Transverse colon (tissue), 4 donors: ENCODE results near the gene VSIG1. TPM values are rescaled to one million over a fixed set of nuclear protein-coding genes. Genes with fewer than 3 reads are reported as not detected.

Source experiments
- DNase-seq: peaks from one replicate; pipeline ENCODE4 v3.0.0-alpha.2; 2019
- H3K27ac ChIP-seq, 4 donors: fragments of 200-600 bp; sonication (generic); 2 replicates each; pipeline ENCODE4 v1.5.1; 2016 to 2018; ENCODE audit warnings: inconsistent platforms in 4 of 4
- H3K27me3 ChIP-seq: fragments of 200-600 bp; sonication (generic); 2 replicates; pipeline ENCODE4 v1.5.1; 2017; ENCODE audit warnings: inconsistent platforms
- H3K36me3 ChIP-seq, 4 donors: fragments of 200-600 bp; sonication (generic); 2 replicates each; pipeline ENCODE4 v1.5.1; 2017 to 2019; ENCODE audit warnings: inconsistent platforms in 4 of 4
- H3K4me1 ChIP-seq, 4 donors: fragments of 200-600 bp; sonication (generic); 2 replicates each; pipeline ENCODE4 v1.5.1; 2017 to 2020; ENCODE audit warnings: inconsistent platforms in 4 of 4
- H3K4me3 ChIP-seq, 4 donors: fragments of 200-600 bp; sonication (generic); 1 replicate in 1 of 4; 2 replicates in 3 of 4; pipeline versions ENCODE4 v1.5.1 to v1.6.1; 2017 to 2019; ENCODE audit warnings: inconsistent platforms in 4 of 4
- H3K9me3 ChIP-seq, 2 donors: fragments of 200-600 bp; sonication (generic); 2 replicates each; pipeline ENCODE4 v1.5.1; 2017 to 2019; ENCODE audit warnings: inconsistent platforms in 2 of 2
- CTCF ChIP-seq, 5 experiments: fragments of 200-600 bp in 3 of 5; fragments of 450-650 bp in 2 of 5; sonication (generic) in 3 of 5; IDR thresholded peaks; 1 replicate in 2 of 5; 2 replicates in 3 of 5; pipeline ENCODE4 v1.5.1; 2016 to 2017; ENCODE audit warnings: antibody characterized with exemption in 5 of 5, inconsistent platforms in 3 of 5, mild to moderate bottlenecking in 2 of 5, moderate library complexity in 1 of 5
- EP300 ChIP-seq: sonication (generic); formaldehyde crosslinking; IDR thresholded peaks from one replicate; pipeline ENCODE4 v1.6.1; 2017; ENCODE audit warnings: antibody characterized with exemption, low read depth
- POLR2A ChIP-seq: fragments of 450-650 bp; IDR thresholded peaks from one replicate; pipeline ENCODE4 v1.6.1; 2016; ENCODE audit warnings: antibody characterized with exemption, mild to moderate bottlenecking, moderate library complexity
- POLR2AphosphoS5 ChIP-seq, 3 donors: sonication (generic); formaldehyde crosslinking; IDR thresholded peaks; one replicate each; pipeline ENCODE4 v1.6.1; 2016; ENCODE audit warnings: antibody characterized with exemption in 3 of 3
- WGBS, 2 donors: methylation state at CpG; one replicate each; pipeline ENCODE4 v1.1.5; 2018; ENCODE audit warnings: low coverage in 1 of 2; 5-methylcytosine and 5-hydroxymethylcytosine counted together
- in situ Hi-C, 4 donors: fragments of 200-750 bp; cut with MboI; loops; one replicate each; pipeline versions ENCODE4 v1.15.0 to v1.15.1; 2017; ENCODE audit warnings: low sequenced_read_pairs in 3 of 4, low pct_ligation_motif_present in 1 of 4, low pct_unique_long_range_greater_than_20kb in 1 of 4
- intact Hi-C: fragments of 100-400 bp; cut with DNase I; formaldehyde crosslinking; loops from one replicate; pipeline ENCODE4 v1.15.1; 2023; ENCODE audit warnings: low total_unique reads
- total RNA-seq, 4 donors: library from RNA; depleted of rRNA; stranded (reverse); fragments of >200 nt; gene quantifications; one replicate each; pipeline ENCODE4 v1.1.0, GENCODE V29; 2016

Gene VSIG1
- total RNA-seq, 4 donors from 2014 or later, result 0.37 to 0.68 TPM; not detected in 2

- Histone ChIP-seq H3K9me3 (no peaks in the 10 kb centered on the region), H3K36me3 (no peaks in the 10 kb centered on the region), H3K27me3 (no peaks in the 10 kb centered on the region), H3K4me3 (no peak overlapping the region), H3K4me1 (no peaks in the 10 kb centered on the region), H3K27ac (no peak overlapping the region)
- in situ Hi-C loops, result no loop called here
- DNase-seq, result no peak
- WGBS, 2 donors, result 67 to 100% methylated on average over 1 of the region's 1 CpG
- intact Hi-C loops, result no loop called here
- no peak for TF ChIP-seq CTCF (IDR thresholded peaks at IDR 0.05)
- TF ChIP-seq POLR2A, result no peak
- TF ChIP-seq EP300, result no peak
- no peak for TF ChIP-seq POLR2AphosphoS5 (IDR thresholded peaks at IDR 0.05)
These were observed 14.9 kb downstream of the VSIG1 start for GRCh38 chrX:108059801-108060200.

GRCh38 chrX:108064001-108064400, 19.1 kb downstream of the VSIG1 start:
- intact Hi-C loops, result no loop called here
- TF ChIP-seq EP300 (no peak), CTCF (IDR thresholded peaks at IDR 0.05) (no peak), POLR2A (no peak), POLR2AphosphoS5 (IDR thresholded peaks at IDR 0.05) (no peak)
- WGBS, 2 donors, result 67% methylated on average over 1 of the region's 1 CpG; no CpG with 5 or more reads in 1 of the 2 donors

GRCh38 chrX:108064613-108065012, 19.7 kb downstream of the VSIG1 start:
- no peaks in the 10 kb centered on the region for H3K27me3 ChIP-seq
- no peak overlapping the region for H3K4me3 ChIP-seq
- DNase-seq, result no peak
- TF ChIP-seq POLR2A, result no peak
- TF ChIP-seq POLR2AphosphoS5 (IDR thresholded peaks at IDR 0.05), result no peak
- TF ChIP-seq CTCF (IDR thresholded peaks at IDR 0.05), result no peak
- no peak for TF ChIP-seq EP300
- no peaks in the 10 kb centered on the region for H3K36me3 ChIP-seq
- in situ Hi-C loops (no loop called here), intact Hi-C loops (no loop called here)
- WGBS, 2 donors, result 63% methylated on average over 2 of the region's 2 CpGs; no CpG with 5 or more reads in 1 of the 2 donors
- no peaks in the 10 kb centered on the region for H3K4me1 ChIP-seq
- H3K27ac ChIP-seq, result no peak overlapping the region
- no peaks in the 10 kb centered on the region for H3K9me3 ChIP-seq

More at GRCh38 chrX:108064001-108064400, 19.1 kb downstream of the VSIG1 start:
- no peak for DNase-seq
- H3K27me3 ChIP-seq, result no peaks in the 10 kb centered on the region
- no peaks in the 10 kb centered on the region for H3K4me1 ChIP-seq
- in situ Hi-C loops, result no loop called here
- no peak overlapping the region for H3K4me3 ChIP-seq
- H3K27ac ChIP-seq, result no peak overlapping the region
- no peaks in the 10 kb centered on the region for H3K36me3 ChIP-seq
- H3K9me3 ChIP-seq, result no peaks in the 10 kb centered on the region

GRCh38 chrX:108068121-108068520, 23.3 kb downstream of the VSIG1 start:
- intact Hi-C loops (no loop called here), in situ Hi-C loops (no loop called here)
- Histone ChIP-seq H3K4me1 (no peaks in the 10 kb centered on the region), H3K9me3 (no peaks in the 10 kb centered on the region), H3K27ac (no peak overlapping the region), H3K4me3 (no peak overlapping the region), H3K36me3 (no peaks in the 10 kb centered on the region), H3K27me3 (no peaks in the 10 kb centered on the region)
- 56 to 57% methylated on average over 1 of the region's 1 CpG for WGBS, 2 donors
- no peak for TF ChIP-seq POLR2A
- no peak for TF ChIP-seq POLR2AphosphoS5 (IDR thresholded peaks at IDR 0.05)
- DNase-seq, result no peak

- Histone ChIP-seq H3K36me3 (no peaks in the 10 kb centered on the region), H3K4me3 (no peak overlapping the region), H3K4me1 (no peaks in the 10 kb centered on the region), H3K27me3 (no peaks in the 10 kb centered on the region), H3K9me3 (no peaks in the 10 kb centered on the region), H3K27ac (no peak overlapping the region)
- WGBS, 2 donors, result 61 to 100% methylated on average over 1 to 4 of the region's 4 CpGs
- intact Hi-C loops (no loop called here), in situ Hi-C loops (loop anchor here in 1 of 4 donors (10.0 kb wide), 1 partner anchor 46 kb away; no protein-coding TSS in a partner anchor)
- TF ChIP-seq POLR2AphosphoS5 (IDR thresholded peaks at IDR 0.05) (no peak), CTCF (IDR thresholded peaks at IDR 0.05) (no peak), EP300 (no peak), POLR2A (no peak)
- no peak for DNase-seq
These were observed 26.0 kb downstream of the VSIG1 start for GRCh38 chrX:108070891-108071290.
